ENCODE data around the gene NHLRC4.

NHLRC4 gene

DNA sequence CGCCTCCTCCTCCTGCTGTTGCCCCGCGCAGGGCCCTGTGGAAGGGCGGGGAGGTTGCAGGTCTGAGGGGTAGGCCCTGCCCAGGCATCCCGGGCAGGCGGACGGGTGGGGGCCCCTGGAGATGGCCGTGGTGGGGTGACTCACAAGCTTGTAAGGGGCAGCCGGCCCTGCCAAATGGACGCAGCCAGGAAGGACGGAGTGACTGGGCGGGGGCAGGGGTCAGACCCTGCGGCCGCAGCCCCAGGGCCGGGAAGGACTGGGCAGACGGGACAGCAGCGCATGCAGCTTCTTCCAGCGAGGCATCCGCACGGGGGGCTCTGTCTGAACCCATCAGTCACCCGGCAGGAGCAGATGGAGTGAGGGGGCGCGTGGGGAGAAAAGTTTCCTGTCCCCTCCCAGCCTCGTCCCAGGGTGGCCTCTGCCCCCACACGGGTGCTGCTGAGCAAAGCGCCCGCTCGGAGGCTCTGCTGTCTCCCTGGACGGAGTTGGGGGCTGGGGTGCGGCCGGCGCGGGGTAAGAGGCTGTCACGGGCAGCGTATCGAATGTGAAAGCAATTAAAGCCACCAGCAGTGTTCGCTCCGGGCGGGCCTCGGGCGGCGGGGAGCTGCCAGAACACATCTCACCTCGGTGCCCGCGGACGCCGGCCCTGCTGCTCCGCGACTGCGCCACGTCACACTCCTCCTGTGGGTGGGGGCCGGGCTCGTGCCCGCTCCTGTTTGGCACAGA lies 12.0 kb upstream of the NHLRC4 start:
- peak; percentile 30 for DNase-seq

DNA sequence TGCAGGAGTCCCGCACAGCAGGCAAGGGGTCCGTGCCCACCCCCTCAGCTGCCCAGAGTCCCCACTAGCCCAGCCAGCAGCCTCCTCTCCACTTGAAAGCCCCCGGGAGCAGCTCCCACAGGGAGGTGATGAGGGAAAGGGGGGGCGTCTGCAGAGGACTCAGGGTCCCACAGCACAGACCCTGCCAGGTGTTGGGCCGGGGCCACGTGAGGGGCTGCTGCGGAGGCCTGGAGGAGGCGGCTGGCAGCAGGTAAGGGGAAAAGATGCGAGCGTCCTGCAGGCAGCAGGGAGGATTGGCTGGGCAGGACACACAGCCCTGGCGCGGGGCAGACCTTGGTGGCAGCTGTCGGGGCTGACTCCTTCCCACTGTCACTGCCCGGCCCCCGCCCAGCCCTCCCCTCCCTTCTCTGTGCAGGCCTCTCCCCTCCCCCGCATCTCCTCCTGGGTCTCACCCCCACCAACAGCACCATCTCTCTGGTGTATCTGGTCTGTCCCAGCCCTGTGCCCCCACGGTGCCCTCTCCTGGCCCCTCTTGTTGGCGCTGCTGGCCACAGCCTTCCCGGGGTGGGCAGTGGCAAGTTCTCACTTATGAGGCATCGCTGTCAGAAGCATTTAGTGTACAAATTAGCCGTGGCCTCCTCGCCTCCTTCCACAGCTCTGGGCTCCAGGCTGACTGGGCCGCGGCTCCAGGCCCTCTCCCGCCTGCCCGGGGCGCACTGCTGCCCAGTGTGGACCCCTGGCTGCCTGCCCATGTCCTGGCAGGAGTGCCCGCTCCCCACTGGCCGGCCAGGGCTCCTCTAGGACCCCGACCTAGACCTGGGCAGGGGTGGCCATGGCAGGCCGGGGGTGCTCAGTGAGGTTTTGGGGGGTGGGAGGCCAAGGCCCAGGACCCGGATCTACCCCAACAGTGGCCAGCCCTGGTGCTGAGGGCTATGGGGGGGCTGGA lies 11.0 kb upstream of the NHLRC4 start:
- no peak for DNase-seq

DNA sequence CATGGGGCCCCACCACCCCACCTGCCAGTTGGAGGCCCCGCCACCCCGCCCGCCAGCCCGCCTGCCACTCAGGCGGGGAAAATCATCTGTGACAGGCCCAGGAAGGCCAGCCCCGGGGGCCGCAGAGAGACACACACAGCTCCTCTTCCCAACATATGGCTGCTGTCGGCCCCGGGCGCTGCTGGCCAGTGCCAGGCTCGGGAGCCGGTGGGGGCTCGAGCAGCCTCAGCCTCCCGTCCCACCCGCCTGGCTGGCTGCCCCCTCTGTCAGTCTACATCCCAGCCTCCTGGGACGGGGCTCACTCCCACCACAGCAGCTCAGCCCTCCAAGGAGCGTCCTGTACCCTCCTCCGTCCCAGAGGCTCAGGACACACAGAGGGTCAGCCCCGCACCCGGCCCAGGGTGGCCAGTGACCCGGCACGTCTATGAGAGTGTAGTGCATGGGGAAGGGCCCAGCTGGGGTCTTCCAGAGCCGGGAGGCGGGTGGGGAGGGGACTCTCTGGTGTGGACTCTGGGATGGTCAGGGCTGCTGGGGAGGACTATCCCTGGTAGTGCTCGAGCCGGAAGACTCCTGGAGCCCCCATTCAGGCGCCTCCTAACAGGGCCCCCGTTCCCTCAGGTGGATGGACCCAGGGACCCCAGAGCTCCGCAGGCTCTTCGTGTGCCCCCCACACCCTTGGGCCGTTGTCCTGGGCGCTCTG lies 10.2 kb upstream of the NHLRC4 start:
- DNase-seq: no peak

- no peak for DNase-seq
These were observed 9.1 kb upstream of the NHLRC4 start for GRCh38 chr16:557463-558297.

GRCh38 chr16:558298-559020 lies 8.3 kb upstream of the NHLRC4 start:
- no peak for DNase-seq

GRCh38 chr16:559021-559380 lies 7.8 kb upstream of the NHLRC4 start:
- no peak for DNase-seq

GRCh38 chr16:559411-560203 lies 7.2 kb upstream of the NHLRC4 start:
- no peak for DNase-seq

DNA sequence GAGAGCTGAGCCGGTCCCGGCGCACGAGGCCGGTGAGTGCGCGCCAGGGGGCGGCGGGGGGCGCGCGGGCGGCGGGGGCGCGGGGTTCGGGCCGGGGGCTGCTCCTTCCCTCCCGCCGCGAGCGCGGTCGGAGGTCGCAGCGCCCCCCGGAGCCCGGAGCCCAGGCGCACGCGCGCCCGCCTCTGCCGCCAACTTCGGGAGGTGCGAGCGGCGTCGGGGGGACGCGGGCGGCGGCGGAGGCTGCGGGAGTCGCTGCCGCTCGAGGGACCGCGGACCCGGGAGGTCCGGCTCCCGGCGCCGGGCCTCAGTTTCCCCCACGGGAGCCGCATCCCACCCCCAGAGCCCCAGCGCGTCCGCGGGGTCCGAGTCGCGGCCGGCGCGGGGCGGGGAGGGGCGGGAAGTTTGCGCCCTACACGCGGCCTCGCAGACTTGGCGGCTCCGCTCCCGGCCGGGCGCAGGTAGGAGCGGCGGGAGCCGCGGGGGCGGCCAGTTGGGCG lies 6.6 kb upstream of the NHLRC4 start, which contains the start of gene PRR35:
TSS of gene PRR35 (plus strand) at position 191 of the 497 bp plus-strand sequence. CDS start 2,901 bp downstream, outside the sequence.
- no peak for DNase-seq

DNA sequence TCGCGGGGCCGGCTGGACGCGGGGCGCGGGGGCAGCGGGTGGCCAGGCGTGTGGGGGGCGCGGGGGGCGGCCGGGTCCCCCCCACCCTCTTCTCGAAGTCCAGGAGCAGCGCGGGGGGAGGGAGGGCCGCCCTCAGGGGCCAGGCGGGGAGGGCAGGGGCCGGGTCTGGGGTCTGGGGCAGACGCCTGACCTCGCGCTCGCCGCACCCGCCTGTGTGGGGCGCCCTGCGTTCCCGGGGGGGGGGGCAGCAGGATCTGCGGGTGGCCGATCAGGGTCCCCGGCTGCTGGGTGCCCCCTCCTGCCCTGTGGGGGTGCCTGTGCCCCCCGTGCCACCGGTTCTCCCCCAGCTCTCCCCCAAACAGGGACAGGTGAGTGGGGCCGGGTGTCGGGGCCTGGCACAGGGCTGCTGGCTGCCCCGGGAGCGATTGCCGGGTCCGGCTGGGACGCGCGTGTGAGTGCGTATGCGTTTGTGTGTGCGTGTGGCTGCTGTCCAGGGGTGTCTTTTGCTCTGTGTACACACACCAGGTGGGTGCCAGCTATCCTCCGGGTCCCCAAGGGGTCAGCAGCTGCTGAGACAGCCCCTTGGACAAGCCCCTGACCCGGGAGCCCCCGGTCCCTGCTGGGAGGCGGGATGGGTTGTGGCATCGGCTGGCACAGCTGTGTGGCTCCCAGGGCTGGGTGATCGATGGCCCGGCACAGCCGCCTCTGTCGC lies 5.9 kb upstream of the NHLRC4 start:
- no peak for DNase-seq

DNA sequence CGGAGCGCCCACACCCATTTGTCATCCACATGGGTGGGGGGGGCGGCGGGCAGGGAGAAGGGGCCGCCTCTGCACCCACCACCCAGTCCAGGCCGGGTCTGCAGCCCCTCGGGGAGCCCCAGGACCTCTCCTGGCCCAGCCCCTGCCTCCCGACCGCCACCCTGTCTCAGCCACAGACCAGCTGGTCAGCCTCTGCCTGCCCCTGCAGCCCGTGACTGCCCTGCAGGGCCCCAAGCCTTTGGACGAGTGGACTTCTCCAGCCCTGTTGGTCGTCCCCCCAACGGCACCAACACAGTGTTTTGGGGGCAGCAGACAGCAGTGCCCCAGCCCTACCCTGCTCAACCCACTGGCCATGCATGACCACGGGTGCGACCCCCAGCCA lies 5.4 kb upstream of the NHLRC4 start:
- no peak for DNase-seq

DNA sequence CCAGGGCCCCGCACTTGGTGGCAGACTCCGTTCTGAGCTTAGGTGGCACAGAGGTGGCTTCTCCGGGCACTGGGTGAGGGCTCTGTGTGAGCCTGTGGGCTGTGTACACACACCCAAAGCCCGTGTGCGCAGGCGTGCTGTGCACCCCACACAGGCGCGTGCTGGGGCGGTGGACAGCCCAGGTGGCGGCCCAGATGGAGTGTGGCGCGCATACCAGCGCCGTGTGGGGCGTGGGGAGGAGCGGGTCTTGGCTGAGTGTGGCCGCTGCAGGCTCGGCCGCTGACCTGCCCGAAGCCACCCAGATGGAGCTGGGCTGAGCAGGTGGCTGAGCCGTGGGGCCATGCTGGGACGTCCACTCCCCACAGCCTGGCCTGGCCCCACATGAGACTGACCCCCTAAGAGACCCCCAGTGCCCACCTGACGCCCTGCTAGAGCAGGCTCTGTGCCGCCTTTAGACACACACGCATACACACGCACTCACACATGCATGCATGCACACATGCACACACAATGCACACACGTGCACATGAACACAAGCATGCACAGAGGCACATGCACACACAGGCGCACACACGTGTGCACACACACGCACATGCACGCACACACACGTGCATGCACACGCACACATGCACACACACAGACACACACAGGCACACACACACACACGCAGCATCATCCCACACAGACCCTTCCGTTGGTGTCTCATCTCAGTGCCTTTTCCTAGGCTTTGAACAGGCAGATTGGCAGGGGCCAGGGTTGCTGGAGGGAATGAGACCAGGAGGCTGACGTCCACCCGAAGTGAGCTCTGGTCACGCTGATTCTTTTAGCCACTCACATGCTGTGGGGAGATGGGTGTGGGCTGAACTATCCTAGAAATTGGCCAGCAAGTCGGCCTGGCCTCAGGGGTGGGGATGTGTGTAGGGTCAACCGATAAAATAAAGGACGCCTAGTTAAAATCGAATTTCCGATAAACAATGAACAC lies 4.6 kb upstream of the NHLRC4 start:
- DNase-seq: no peak

GRCh38 chr16:563072-563644 lies 3.6 kb upstream of the NHLRC4 start:
- no peak for DNase-seq

GRCh38 chr16:564690-565418 lies 2.0 kb upstream of the NHLRC4 start:
- no peak for DNase-seq

DNA sequence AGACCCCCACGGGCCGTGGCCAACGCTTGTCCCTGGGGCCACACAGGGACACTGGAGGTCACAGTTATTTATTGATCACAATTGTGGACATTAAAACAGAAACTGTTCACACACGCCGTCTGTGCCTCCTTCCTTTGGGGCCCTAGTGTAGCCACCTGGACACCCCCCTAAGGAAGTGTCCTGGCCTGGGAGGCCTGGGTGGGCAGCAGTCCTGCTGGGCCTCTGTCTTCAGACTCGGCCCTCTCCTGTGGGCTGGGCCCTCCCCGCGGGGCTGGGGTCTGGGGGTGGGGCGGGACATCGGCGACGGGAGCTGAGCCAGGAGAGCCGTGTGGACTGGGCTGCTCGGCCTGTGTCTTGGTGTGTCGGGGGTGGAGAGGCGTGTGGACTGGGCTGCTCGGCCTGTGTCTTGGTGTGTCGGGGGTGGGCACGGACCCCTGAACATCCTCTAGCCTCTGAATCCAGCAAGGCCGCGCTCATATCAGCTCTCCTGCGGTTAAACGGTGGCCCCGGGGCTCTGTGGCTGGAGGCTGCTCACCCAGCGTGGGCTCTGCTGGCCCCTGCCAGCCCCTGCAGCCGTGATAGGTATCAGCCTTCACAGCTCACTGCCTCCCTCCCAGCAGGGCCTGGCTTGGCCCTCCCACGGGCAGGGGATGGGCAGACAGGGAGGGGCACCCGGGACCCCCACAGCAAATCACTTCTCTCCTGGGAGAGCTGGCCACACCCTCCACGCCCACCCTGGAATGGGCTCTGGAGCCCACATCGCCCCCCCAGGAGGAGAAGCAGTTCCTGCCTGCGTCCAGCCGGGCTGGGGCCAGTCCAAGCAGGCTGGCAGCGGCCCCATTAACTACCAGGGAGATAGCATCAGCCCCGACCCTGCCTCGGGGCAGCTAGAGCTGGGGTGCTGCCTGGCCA lies 1.1 kb upstream of the NHLRC4 start:
- no peak for DNase-seq

DNA sequence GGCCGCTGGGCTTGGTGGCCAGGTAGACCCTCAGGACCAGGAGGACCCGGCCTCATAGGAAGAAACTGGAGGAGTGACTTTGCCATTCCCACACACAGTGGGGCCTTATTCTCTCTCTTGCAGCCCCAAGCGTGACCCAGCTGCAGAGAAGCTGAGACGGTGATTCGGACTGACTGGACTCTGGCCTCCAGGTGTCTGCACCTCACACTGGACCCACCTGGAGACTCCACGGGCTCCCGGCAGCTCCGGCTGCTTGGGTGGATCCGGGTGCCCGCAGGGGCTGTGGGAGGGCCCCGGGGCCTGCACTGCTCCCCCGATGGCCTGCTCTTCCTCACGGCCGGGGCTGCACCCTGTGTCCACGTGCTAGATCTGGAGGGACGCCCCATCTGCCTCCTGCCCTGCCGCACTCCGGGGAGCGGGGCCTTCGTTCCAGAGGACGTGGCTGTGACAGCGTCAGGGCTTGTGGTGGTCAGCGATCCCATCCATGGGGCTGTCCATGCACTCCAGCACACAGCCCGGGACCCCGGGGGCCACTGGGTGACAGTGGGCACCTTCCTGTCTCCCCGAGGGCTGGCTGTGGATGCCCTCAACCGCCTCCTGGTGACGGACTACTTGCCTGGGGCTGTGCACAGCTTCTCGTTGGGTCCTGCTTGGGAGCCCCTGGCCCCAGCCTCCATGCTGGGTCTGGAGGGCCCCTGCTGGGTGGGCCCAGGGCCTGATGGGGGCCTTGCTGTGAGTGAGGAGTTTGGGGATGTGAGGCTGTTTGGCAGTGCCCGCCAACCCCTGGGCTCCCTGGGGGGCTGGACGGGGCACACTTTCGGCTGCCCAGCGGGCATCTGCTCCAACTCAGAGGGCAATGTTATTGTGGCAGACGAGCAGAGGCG lies 810 bp downstream of the NHLRC4 start:
- no peak for DNase-seq
